Endodermal cell (in vitro differentiated cells): ENCODE results near the gene CLDN6. TPM values are rescaled to one million over a fixed set of nuclear protein-coding genes. Genes with fewer than 3 reads are reported as not detected.

ENCODE experiments used
- DNase-seq: peaks from one replicate; pipeline ENCODE4 v3.0.0-alpha.2; 2017
- H3K27ac ChIP-seq: 2 replicates; pipeline ENCODE4 v1.5.1; 2013; ENCODE audit warnings: mild to moderate bottlenecking, low read depth, low read length, moderate library complexity
- H3K27me3 ChIP-seq: 2 replicates; pipeline ENCODE4 v1.6.1; 2013; ENCODE audit warnings: mild to moderate bottlenecking, low read length, moderate library complexity; ENCODE audit not compliant: insufficient read depth, control insufficient read depth, poor library complexity, severe bottlenecking
- H3K36me3 ChIP-seq: 2 replicates; pipeline ENCODE4 v1.7.0; 2013; ENCODE audit warnings: mild to moderate bottlenecking, low read length, moderate library complexity; ENCODE audit not compliant: control insufficient read depth, insufficient read depth
- H3K4me1 ChIP-seq: one replicate; pipeline ENCODE4 v1.7.0; 2013; ENCODE audit warnings: low read length; ENCODE audit not compliant: control insufficient read depth, insufficient read depth
- H3K4me3 ChIP-seq: 2 replicates; pipeline ENCODE4 v1.5.1; 2013; ENCODE audit warnings: mild to moderate bottlenecking, low read length, moderate library complexity
- H3K9ac ChIP-seq: 2 replicates; pipeline ENCODE4 v1.6.1; 2013; ENCODE audit warnings: mild to moderate bottlenecking, low read length, moderate library complexity; ENCODE audit not compliant: poor library complexity, severe bottlenecking; ENCODE audit errors: extremely low read depth
- H3K9me3 ChIP-seq: 2 replicates; pipeline ENCODE4 v1.6.1; 2013; ENCODE audit warnings: mild to moderate bottlenecking, low read length, moderate library complexity; ENCODE audit not compliant: control insufficient read depth
- H3K27ac Mint-ChIP-seq: 2 replicates; pipeline ENCODE4 v1.8.0; 2020; ENCODE audit warnings: mixed read lengths
- H3K27me3 Mint-ChIP-seq: 2 replicates; pipeline ENCODE4 v1.8.0; 2021; ENCODE audit warnings: mild to moderate bottlenecking, mixed read lengths; ENCODE audit not compliant: insufficient read depth
- H3K36me3 Mint-ChIP-seq: 2 replicates; pipeline ENCODE4 v1.8.0; 2020; ENCODE audit warnings: low read depth, mixed read lengths
- H3K4me1 Mint-ChIP-seq: 2 replicates; pipeline ENCODE4 v1.8.0; 2020; ENCODE audit warnings: mixed read lengths
- H3K4me3 Mint-ChIP-seq: 2 replicates; pipeline ENCODE4 v1.8.0; 2020; ENCODE audit warnings: mild to moderate bottlenecking, moderate library complexity, mixed read lengths
- H3K9me3 Mint-ChIP-seq: 2 replicates; pipeline ENCODE4 v1.8.0; 2020; ENCODE audit warnings: mild to moderate bottlenecking, mixed read lengths
- CTCF ChIP-seq: fragments of 200-600 bp; sonication (generic); conservative IDR thresholded peaks from 2 replicates; pipeline ENCODE4 v1.5.0; 2021; ENCODE audit warnings: antibody characterized with exemption, mild to moderate bottlenecking
- WGBS, 2 experiments: methylation state at CpG; one replicate each; pipeline versions ENCODE4 v1.1.5 to v1.1.7; 2013; ENCODE audit warnings: missing lambda C conversion rate in 2 of 2, mixed read lengths in 1 of 2; ENCODE audit not compliant: insufficient coverage in 1 of 2, insufficient read length in 1 of 2; 5-methylcytosine and 5-hydroxymethylcytosine counted together
- total RNA-seq, 2 donors: library from RNA; stranded (reverse); fragmentation: NEBNext Ultra II Directional in 1 of 2; extraction: Animal tissue kit (Norgen Biotek cat#: 25700) in 1 of 2; gene quantifications; 2 replicates in 1 of 2; 3 replicates in 1 of 2; pipeline ENCODE4 v1.2.1, GENCODE V29; 2021

Gene CLDN6
- total RNA-seq, 2 donors from 2014 or later, result 404 to 572 TPM

GRCh38 chr16:2973093-2973492 is 44.9 kb downstream of the CLDN6 start:
- no peak for DNase-seq

GRCh38 chr16:2971985-2972784 is 45.8 kb downstream of the CLDN6 start:
- Mint-ChIP-seq H3K36me3 (peaks cover 14% of the 10 kb centered on the region), H3K4me1 (peaks cover 4% of the 10 kb centered on the region), H3K4me3 (no peak overlapping the region), H3K9me3 (no peaks in the 10 kb centered on the region), H3K27ac (peak overlapping the region; percentile 44), H3K27me3 (peaks cover 16% of the 10 kb centered on the region)
- 88 to 92% methylated on average over 10 to 15 of the region's 15 CpGs for WGBS, 2 experiments
- Histone ChIP-seq H3K27me3 (no peaks in the 10 kb centered on the region), H3K4me3 (no peak overlapping the region), H3K4me1 (peaks cover 14% of the 10 kb centered on the region), H3K9me3 (no peaks in the 10 kb centered on the region), H3K9ac (no peak overlapping the region), H3K36me3 (peaks cover 20% of the 10 kb centered on the region), H3K27ac (no peak overlapping the region)
- DNase-seq, result no peak
- no peak for TF ChIP-seq CTCF

More at GRCh38 chr16:2973093-2973492, 44.9 kb downstream of the CLDN6 start:
- TF ChIP-seq CTCF, result no peak
- Mint-ChIP-seq H3K27me3 (peaks cover 8% of the 10 kb centered on the region), H3K27ac (no peak overlapping the region), H3K9me3 (no peaks in the 10 kb centered on the region), H3K4me3 (no peak overlapping the region), H3K36me3 (peaks cover 15% of the 10 kb centered on the region), H3K4me1 (peaks cover 4% of the 10 kb centered on the region)
- H3K9me3 ChIP-seq, result no peaks in the 10 kb centered on the region
- WGBS, 2 experiments, result 95 to 97% methylated on average over 3 to 5 of the region's 5 CpGs
- peaks cover 27% of the 10 kb centered on the region for H3K36me3 ChIP-seq
- peaks cover 14% of the 10 kb centered on the region for H3K4me1 ChIP-seq
- H3K9ac ChIP-seq, result no peak overlapping the region
- no peak overlapping the region for H3K4me3 ChIP-seq
- no peaks in the 10 kb centered on the region for H3K27me3 ChIP-seq
- H3K27ac ChIP-seq, result no peak overlapping the region

GRCh38 chr16:2971134-2971984 is 46.6 kb downstream of the CLDN6 start:
- no peak overlapping the region for H3K27ac ChIP-seq

More at GRCh38 chr16:2971134-2971984, 46.6 kb downstream of the CLDN6 start:
- Histone ChIP-seq H3K9ac (no peak overlapping the region), H3K4me1 (peaks cover 14% of the 10 kb centered on the region), H3K4me3 (peak overlapping the region; percentile 80), H3K36me3 (peaks cover 14% of the 10 kb centered on the region), H3K27me3 (no peaks in the 10 kb centered on the region), H3K9me3 (no peaks in the 10 kb centered on the region)
- Mint-ChIP-seq H3K4me3 (peak overlapping the region; percentile 64), H3K27me3 (peaks cover 21% of the 10 kb centered on the region), H3K27ac (no peak overlapping the region), H3K9me3 (no peaks in the 10 kb centered on the region), H3K4me1 (peaks cover 4% of the 10 kb centered on the region), H3K36me3 (peaks cover 14% of the 10 kb centered on the region)
- DNase-seq, result no peak
- 96% methylated on average over 17 to 35 of the region's 35 CpGs for WGBS, 2 experiments
- no peak for TF ChIP-seq CTCF
